ENCODE results near the gene ALPK3.
A peak's percentile ranks its signal among the peaks of the same experiment; 100 is the strongest.

ALPK3 gene

GRCh38 chr15:84836844-84837243 lies 19.7 kb downstream of the ALPK3 start:
- DNase-seq (ENCODE audit: low read depth), result no peak
- TF ChIP-seq CTCF (IDR thresholded peaks at IDR 0.05; ENCODE audit: control insufficient read depth, insufficient read depth, low read depth, low read length, missing control alignments), result no peak
- H3K4me3 ChIP-seq (ENCODE audit: control insufficient read depth, low read depth, low read length), result no peak overlapping the region

GRCh38 chr15:84839714-84840113 lies 22.6 kb downstream of the ALPK3 start:
- no peak for TF ChIP-seq CTCF (IDR thresholded peaks at IDR 0.05; ENCODE audit: control insufficient read depth, insufficient read depth, low read depth, low read length, missing control alignments)
- no peak overlapping the region for H3K4me3 ChIP-seq (ENCODE audit: control insufficient read depth, low read depth, low read length)
- DNase-seq (ENCODE audit: low read depth), result no peak

GRCh38 chr15:84840255-84840654 lies 23.1 kb downstream of the ALPK3 start:
- DNase-seq (ENCODE audit: low read depth), result no peak
- no peak for TF ChIP-seq CTCF (IDR thresholded peaks at IDR 0.05; ENCODE audit: control insufficient read depth, insufficient read depth, low read depth, low read length, missing control alignments)
- H3K4me3 ChIP-seq (ENCODE audit: control insufficient read depth, low read depth, low read length), result no peak overlapping the region

- peak; percentile 49 for DNase-seq (ENCODE audit: low read depth)
- H3K4me3 ChIP-seq (ENCODE audit: control insufficient read depth, low read depth, low read length), result no peak overlapping the region
- TF ChIP-seq CTCF (IDR thresholded peaks at IDR 0.05; ENCODE audit: control insufficient read depth, insufficient read depth, low read depth, low read length, missing control alignments), result no peak
Observed at GRCh38 chr15:84840741-84841429, 23.7 kb downstream of the ALPK3 start.

- H3K4me3 ChIP-seq (ENCODE audit: control insufficient read depth, low read depth, low read length), result no peak overlapping the region
- no peak for DNase-seq (ENCODE audit: low read depth)
- TF ChIP-seq CTCF (IDR thresholded peaks at IDR 0.05; ENCODE audit: control insufficient read depth, insufficient read depth, low read depth, low read length, missing control alignments), result no peak
Observed at GRCh38 chr15:84842781-84843180, 25.6 kb downstream of the ALPK3 start.

GRCh38 chr15:84844964-84845363 lies 27.8 kb downstream of the ALPK3 start:
- no peak for DNase-seq (ENCODE audit: low read depth)
- no peak overlapping the region for H3K4me3 ChIP-seq (ENCODE audit: control insufficient read depth, low read depth, low read length)
- no peak for TF ChIP-seq CTCF (IDR thresholded peaks at IDR 0.05; ENCODE audit: control insufficient read depth, insufficient read depth, low read depth, low read length, missing control alignments)

Measured in AG09309 (cell line).